Measurements from ENCODE around the gene KCNK3.

- TF ChIP-seq CTCF (IDR thresholded peaks at IDR 0.05) (no peak), POLR2A (IDR thresholded peaks at IDR 0.05) (no peak)
Measured at GRCh38 chr2:26764906-26765305, 72.4 kb downstream of the KCNK3 start.

Measured in thyroid gland (tissue), 4 donors.